ENCODE measurements around the gene SLC6A11.
A peak's percentile ranks its signal among the peaks of the same experiment; 100 is the strongest.

Gene SLC6A11

GRCh38 chr3:10956986-10957385 lies 141.0 kb downstream of the SLC6A11 start:
- DNase-seq (ENCODE audit: low read depth): no peak
- H3K4me3 ChIP-seq (ENCODE audit: low read length): no peak overlapping the region
- no peak for TF ChIP-seq CTCF (conservative IDR thresholded peaks at IDR 0.05; ENCODE audit: low read length)

- no peak for TF ChIP-seq CTCF (conservative IDR thresholded peaks at IDR 0.05; ENCODE audit: low read length)
- no peak overlapping the region for H3K4me3 ChIP-seq (ENCODE audit: low read length)
- DNase-seq (ENCODE audit: low read depth): peak; percentile 9
Measured at GRCh38 chr3:10957976-10958749, 142.1 kb downstream of the SLC6A11 start.

GRCh38 chr3:10960255-10960654 lies 144.2 kb downstream of the SLC6A11 start:
- no peak for DNase-seq (ENCODE audit: low read depth)

GRCh38 chr3:10961921-10962320 lies 145.9 kb downstream of the SLC6A11 start:
- no peak for DNase-seq (ENCODE audit: low read depth)
- no peak for TF ChIP-seq CTCF (conservative IDR thresholded peaks at IDR 0.05; ENCODE audit: low read length)
- no peak overlapping the region for H3K4me3 ChIP-seq (ENCODE audit: low read length)

More at GRCh38 chr3:10960255-10960654, 144.2 kb downstream of the SLC6A11 start:
- TF ChIP-seq CTCF (conservative IDR thresholded peaks at IDR 0.05; ENCODE audit: low read length): no peak
- no peak overlapping the region for H3K4me3 ChIP-seq (ENCODE audit: low read length)

- no peak overlapping the region for H3K4me3 ChIP-seq (ENCODE audit: low read length)
- TF ChIP-seq CTCF (conservative IDR thresholded peaks at IDR 0.05; ENCODE audit: low read length): no peak
- no peak for DNase-seq (ENCODE audit: low read depth)
Measured at GRCh38 chr3:10962481-10963036, 146.5 kb downstream of the SLC6A11 start.

- TF ChIP-seq CTCF (conservative IDR thresholded peaks at IDR 0.05; ENCODE audit: low read length): no peak
- no peak for DNase-seq (ENCODE audit: low read depth)
- H3K4me3 ChIP-seq (ENCODE audit: low read length): no peak overlapping the region
Measured at GRCh38 chr3:10964537-10965167, 148.6 kb downstream of the SLC6A11 start.

GRCh38 chr3:10968401-10968800 lies 152.4 kb downstream of the SLC6A11 start:
- TF ChIP-seq CTCF (conservative IDR thresholded peaks at IDR 0.05; ENCODE audit: low read length): no peak
- no peak overlapping the region for H3K4me3 ChIP-seq (ENCODE audit: low read length)
- DNase-seq (ENCODE audit: low read depth): no peak

All from AG10803 (cell line).